Smooth muscle cell (in vitro differentiated cells): ENCODE measurements around the gene GNAL. TPM values are rescaled to one million over a fixed set of nuclear protein-coding genes. Genes with fewer than 3 reads are reported as not detected.
"Not testable (repeated sequence)": the region's sequence is repeated elsewhere in the genome, so short reads cannot be mapped to it uniquely, and the experiment has no call there.

Experiments
- DNase-seq: peaks from one replicate; lab custom pipeline; 2025; ENCODE audit not compliant: unreplicated experiment; lab: John Stamatoyannopoulos, UW
- H2AFZ ChIP-seq: fragments of 200-600 bp; sonication (generic); 2 replicates; pipeline ENCODE4 v1.6.0; 2016; ENCODE audit warnings: antibody characterized with exemption, low read depth, mild to moderate bottlenecking
- H3F3A ChIP-seq: fragments of 200-600 bp; sonication (generic); 2 replicates; pipeline ENCODE4 v1.6.0; 2017; ENCODE audit warnings: antibody characterized with exemption, low read depth
- H3K27ac ChIP-seq: fragments of 200-600 bp; sonication (generic); 2 replicates; pipeline ENCODE4 v1.5.1; 2016; ENCODE audit warnings: low read depth, mild to moderate bottlenecking
- H3K27me3 ChIP-seq: fragments of 200-600 bp; sonication (generic); 2 replicates; pipeline ENCODE4 v1.6.1; 2016; ENCODE audit warnings: low read depth, mild to moderate bottlenecking
- H3K36me3 ChIP-seq: fragments of 200-600 bp; sonication (generic); 2 replicates; pipeline ENCODE4 v1.5.1; 2016; ENCODE audit warnings: low read depth
- H3K4me1 ChIP-seq: fragments of 200-600 bp; sonication (generic); 2 replicates; pipeline ENCODE4 v1.5.1; 2016; ENCODE audit warnings: low read depth
- H3K4me2 ChIP-seq: fragments of 200-600 bp; sonication (generic); 2 replicates; pipeline ENCODE4 v1.6.0; 2016; ENCODE audit warnings: mild to moderate bottlenecking
- H3K4me3 ChIP-seq: fragments of 200-600 bp; sonication (generic); 2 replicates; pipeline ENCODE4 v1.5.1; 2016; ENCODE audit warnings: mild to moderate bottlenecking
- H3K79me2 ChIP-seq: fragments of 200-600 bp; sonication (generic); 2 replicates; pipeline ENCODE4 v1.6.0; 2016; ENCODE audit warnings: low read depth, mild to moderate bottlenecking
- H3K9ac ChIP-seq: fragments of 200-600 bp; sonication (generic); 2 replicates; pipeline ENCODE4 v1.6.0; 2016; ENCODE audit warnings: low read depth
- H3K9me3 ChIP-seq: fragments of 200-600 bp; sonication (generic); replicated peaks from 2 replicates; pipeline ENCODE4 v1.5.1; 2016; ENCODE audit warnings: low read depth
- H4K20me1 ChIP-seq: fragments of 200-600 bp; sonication (generic); 2 replicates; pipeline ENCODE4 v1.6.0; 2016; ENCODE audit warnings: low read depth
- CTCF ChIP-seq: fragments of 200-600 bp; sonication (generic); IDR thresholded peaks from 2 replicates; pipeline ENCODE4 v1.5.1; 2017; ENCODE audit warnings: borderline replicate concordance, mild to moderate bottlenecking, antibody characterized with exemption; ENCODE audit not compliant: insufficient read depth, poor library complexity, severe bottlenecking
- WGBS: methylation state at CpG from one replicate; pipeline ENCODE4 v1.1.7; 2016; ENCODE audit warnings: low lambda C conversion rate; 5-methylcytosine and 5-hydroxymethylcytosine counted together
- polyA plus RNA-seq: library from polyadenylated mRNA; unstranded; fragments of >200 nt; fragmentation: Nextera tagmentation; extraction: Ambion mirVana; gene quantifications from 2 replicates; pipeline ENCODE4 v1.2.1, GENCODE V29; 2016
- total RNA-seq: library from RNA; depleted of rRNA; stranded (reverse); fragments of >200 nt; gene quantifications from 2 replicates; pipeline ENCODE4 v1.2.3, GENCODE V29; 2014

Gene GNAL
- total and polyA plus RNA-seq, 2 experiments from 2014 or later = 1.6 to 5.8 TPM

- no peaks in the 10 kb centered on the region for H3K36me3 ChIP-seq
- peaks cover 3% of the 10 kb centered on the region for H3K4me1 ChIP-seq
- no peaks in the 10 kb centered on the region for H3F3A ChIP-seq
- peak overlapping the region; percentile 95 for H2AFZ ChIP-seq
- 1% methylated on average over 45 of the region's 72 CpGs for WGBS
- H3K4me2 ChIP-seq = peak overlapping the region; percentile 91
- no peak for TF ChIP-seq CTCF
- DNase-seq = no peak
- H3K79me2 ChIP-seq = no peaks in the 10 kb centered on the region
- peaks cover 4% of the 10 kb centered on the region for H3K27me3 ChIP-seq
- no peaks in the 10 kb centered on the region for H3K9me3 ChIP-seq
- no peak overlapping the region for H3K9ac ChIP-seq
- H4K20me1 ChIP-seq = no peaks in the 10 kb centered on the region
- H3K4me3 ChIP-seq = peak overlapping the region; percentile 68
- H3K27ac ChIP-seq = no peak overlapping the region
Observed at GRCh38 chr18:11689669-11690565, 853 bp downstream of the GNAL start.

- not testable (repeated sequence) for H2AFZ ChIP-seq, H3K9me3 ChIP-seq, H3K79me2 ChIP-seq, DNase-seq, H3K27ac ChIP-seq, H3K36me3 ChIP-seq, H3F3A ChIP-seq, H4K20me1 ChIP-seq, H3K9ac ChIP-seq, H3K4me1 ChIP-seq, H3K27me3 ChIP-seq, H3K4me2 ChIP-seq, H3K4me3 ChIP-seq
- 100% methylated on average over 1 of the region's 5 CpGs for WGBS
Observed at GRCh38 chr18:11690660-11691059, 1.6 kb downstream of the GNAL start.

- Histone ChIP-seq H3F3A (no peaks in the 10 kb centered on the region), H3K36me3 (no peaks in the 10 kb centered on the region), H3K79me2 (no peaks in the 10 kb centered on the region), H3K9me3 (no peaks in the 10 kb centered on the region), H3K4me2 (no peak overlapping the region), H3K27me3 (no peaks in the 10 kb centered on the region), H3K4me1 (no peaks in the 10 kb centered on the region), H4K20me1 (no peaks in the 10 kb centered on the region), H2AFZ (no peak overlapping the region), H3K27ac (no peak overlapping the region), H3K9ac (no peak overlapping the region), H3K4me3 (no peak overlapping the region)
- 87% methylated on average over 2 of the region's 2 CpGs for WGBS
- DNase-seq = no peak
- no peak for TF ChIP-seq CTCF
Observed at GRCh38 chr18:11695736-11696135, 6.7 kb downstream of the GNAL start.

GRCh38 chr18:11696451-11696850 is 7.4 kb downstream of the GNAL start:
- Histone ChIP-seq H3K9ac (no peak overlapping the region), H2AFZ (no peak overlapping the region), H3K27ac (no peak overlapping the region), H3K4me2 (no peak overlapping the region), H4K20me1 (no peaks in the 10 kb centered on the region), H3K4me1 (no peaks in the 10 kb centered on the region), H3K36me3 (no peaks in the 10 kb centered on the region), H3K9me3 (no peaks in the 10 kb centered on the region), H3F3A (no peaks in the 10 kb centered on the region), H3K27me3 (no peaks in the 10 kb centered on the region), H3K4me3 (no peak overlapping the region), H3K79me2 (no peaks in the 10 kb centered on the region)
- 78% methylated on average over 7 of the region's 7 CpGs for WGBS
- TF ChIP-seq CTCF = no peak
- DNase-seq = no peak
